Trophoblast cell (in vitro differentiated cells and primary cell): ENCODE measurements around the gene FHDC1.

ENCODE experiments used
- DNase-seq, 2 donors: peaks; one replicate each; pipeline ENCODE4 v3.0.0-alpha.2; 2016
- H2AFZ ChIP-seq: 2 replicates; pipeline ENCODE4 v1.6.1; 2013; ENCODE audit warnings: low read length, moderate library complexity, mild to moderate bottlenecking; ENCODE audit not compliant: insufficient read depth, poor library complexity
- H2AK5ac ChIP-seq: 2 replicates; pipeline ENCODE4 v1.6.1; 2013; ENCODE audit warnings: mild to moderate bottlenecking, low read length
- H2BK120ac ChIP-seq: 2 replicates; pipeline ENCODE4 v1.6.1; 2013; ENCODE audit warnings: low read length, mild to moderate bottlenecking, moderate library complexity; ENCODE audit not compliant: insufficient read depth, poor library complexity
- H2BK12ac ChIP-seq: 2 replicates; pipeline ENCODE4 v1.6.1; 2013; ENCODE audit warnings: mild to moderate bottlenecking, low read length, moderate library complexity
- H2BK5ac ChIP-seq: 2 replicates; pipeline ENCODE4 v1.6.1; 2013; ENCODE audit warnings: low read length, low read depth, moderate library complexity, mild to moderate bottlenecking; ENCODE audit not compliant: poor library complexity
- H3K14ac ChIP-seq: 2 replicates; pipeline ENCODE4 v1.6.1; 2013; ENCODE audit warnings: mild to moderate bottlenecking, low read length
- H3K18ac ChIP-seq: 2 replicates; pipeline ENCODE4 v1.6.1; 2013; ENCODE audit warnings: mild to moderate bottlenecking, low read length
- H3K23ac ChIP-seq: 2 replicates; pipeline ENCODE4 v1.6.1; 2013; ENCODE audit warnings: low read length
- H3K27ac ChIP-seq: 2 replicates; pipeline ENCODE4 v1.5.1; 2013; ENCODE audit warnings: low read depth, mild to moderate bottlenecking, inconsistent platforms, low read length, moderate library complexity
- H3K27me3 ChIP-seq: 2 replicates; pipeline ENCODE4 v1.6.1; 2013; ENCODE audit warnings: inconsistent platforms, mild to moderate bottlenecking, low read length, moderate library complexity; ENCODE audit not compliant: insufficient read depth
- H3K36me3 ChIP-seq, 2 experiments: 1 replicate in 1 of 2; 2 replicates in 1 of 2; pipeline ENCODE4 v1.6.1; 2013; ENCODE audit warnings: low read length in 2 of 2, mild to moderate bottlenecking in 2 of 2, moderate library complexity in 1 of 2; ENCODE audit not compliant: insufficient read depth in 2 of 2, control insufficient read depth in 1 of 2
- H3K4ac ChIP-seq: 2 replicates; pipeline ENCODE4 v1.6.1; 2013; ENCODE audit warnings: low read depth, mild to moderate bottlenecking, low read length, moderate library complexity
- H3K4me1 ChIP-seq, 2 experiments: 1 replicate in 1 of 2; 2 replicates in 1 of 2; pipeline ENCODE4 v1.6.1; 2013; ENCODE audit warnings: low read length in 2 of 2, mild to moderate bottlenecking in 2 of 2, moderate library complexity in 1 of 2; ENCODE audit not compliant: insufficient read depth in 2 of 2, control insufficient read depth in 1 of 2
- H3K4me2 ChIP-seq: 2 replicates; pipeline ENCODE4 v1.6.1; 2013; ENCODE audit warnings: inconsistent platforms, mild to moderate bottlenecking, low read length, moderate library complexity
- H3K4me3 ChIP-seq: 2 replicates; pipeline ENCODE4 v1.5.1; 2013; ENCODE audit warnings: mild to moderate bottlenecking, low read depth, low read length, inconsistent platforms
- H3K79me1 ChIP-seq: one replicate; pipeline ENCODE4 v1.6.1; 2013; ENCODE audit warnings: low read length
- H3K79me2 ChIP-seq: 2 replicates; pipeline ENCODE4 v1.6.1; 2013; ENCODE audit warnings: low read length, mild to moderate bottlenecking; ENCODE audit not compliant: control insufficient read depth, insufficient read depth, poor library complexity
- H3K9ac ChIP-seq: 2 replicates; pipeline ENCODE4 v1.6.1; 2013; ENCODE audit warnings: mild to moderate bottlenecking, low read length
- H3K9me3 ChIP-seq: 2 replicates; pipeline ENCODE4 v1.6.1; 2013; ENCODE audit warnings: low read depth, mild to moderate bottlenecking, control low read depth, inconsistent platforms, low read length; ENCODE audit not compliant: insufficient read depth
- H4K12ac ChIP-seq: 2 replicates; pipeline ENCODE4 v1.6.1; 2013; ENCODE audit warnings: low read depth, mild to moderate bottlenecking, low read length, moderate library complexity
- H4K8ac ChIP-seq: 2 replicates; pipeline ENCODE4 v1.6.1; 2013; ENCODE audit warnings: low read depth, mild to moderate bottlenecking, low read length, moderate library complexity
- H4K91ac ChIP-seq: one replicate; pipeline ENCODE4 v1.6.1; 2013; ENCODE audit warnings: low read depth, mild to moderate bottlenecking, low read length, moderate library complexity
- WGBS: extraction: QIAGEN DNeasy Blood & Tissue Kit; methylation state at CpG from one replicate; pipeline ENCODE4 v1.1.7; 2013; ENCODE audit warnings: missing lambda C conversion rate; ENCODE audit not compliant: insufficient read length, insufficient coverage; ENCODE audit errors: extremely low coverage; 5-methylcytosine and 5-hydroxymethylcytosine counted together

The FHDC1 gene

DNA sequence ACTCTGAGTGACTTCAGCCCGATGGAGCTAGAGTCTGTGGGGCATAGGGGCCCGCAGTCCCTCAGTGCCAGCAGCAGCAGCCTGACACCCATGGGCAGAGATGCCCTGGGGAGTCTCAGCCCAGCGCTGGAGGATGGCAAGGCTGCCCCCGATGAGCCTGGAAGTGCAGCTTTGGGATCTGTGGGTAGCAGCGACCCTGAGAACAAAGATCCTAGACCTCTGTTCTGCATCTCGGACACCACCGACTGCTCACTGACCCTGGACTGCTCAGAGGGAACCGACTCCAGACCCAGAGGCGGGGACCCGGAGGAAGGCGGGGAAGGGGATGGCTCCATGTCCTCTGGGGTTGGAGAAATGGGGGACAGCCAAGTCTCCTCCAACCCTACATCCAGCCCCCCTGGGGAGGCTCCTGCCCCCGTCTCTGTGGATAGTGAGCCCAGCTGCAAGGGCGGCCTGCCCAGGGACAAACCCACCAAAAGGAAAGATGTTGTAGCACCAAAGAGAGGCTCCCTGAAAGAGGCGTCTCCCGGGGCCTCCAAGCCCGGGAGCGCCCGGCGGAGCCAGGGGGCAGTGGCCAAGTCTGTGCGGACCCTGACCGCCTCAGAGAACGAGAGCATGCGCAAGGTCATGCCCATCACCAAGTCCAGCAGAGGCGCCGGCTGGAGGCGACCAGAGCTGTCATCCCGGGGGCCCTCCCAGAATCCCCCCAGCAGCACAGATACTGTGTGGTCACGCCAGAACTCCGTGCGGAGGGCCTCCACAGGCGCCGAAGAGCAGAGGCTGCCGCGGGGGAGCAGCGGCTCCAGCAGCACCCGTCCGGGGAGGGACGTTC lies 39.5 kb downstream of the FHDC1 start:
- no peak overlapping the region for H3K14ac ChIP-seq
- H4K12ac ChIP-seq = no peak overlapping the region
- no peak overlapping the region for H2AFZ ChIP-seq
- no peaks in the 10 kb centered on the region for H3K79me2 ChIP-seq
- H2BK120ac ChIP-seq = no peak overlapping the region
- peaks cover 4% of the 10 kb centered on the region for H3K79me1 ChIP-seq
- DNase-seq = no peak
- no peak overlapping the region for H3K27ac ChIP-seq
- H4K91ac ChIP-seq = no peak overlapping the region
- H3K4me1 ChIP-seq = peaks cover 8 to 13% of the 10 kb centered on the region in 2 experiments
- H2BK12ac ChIP-seq = no peak overlapping the region
- H3K9me3 ChIP-seq = no peaks in the 10 kb centered on the region
- no peak overlapping the region for H2AK5ac ChIP-seq
- no peak overlapping the region for H2BK5ac ChIP-seq
- H4K8ac ChIP-seq = no peak overlapping the region
- H3K4me2 ChIP-seq = no peak overlapping the region
- no peak overlapping the region for H3K23ac ChIP-seq
- no peak overlapping the region for H3K18ac ChIP-seq
- H3K4ac ChIP-seq = no peak overlapping the region
- no peaks in the 10 kb centered on the region for H3K27me3 ChIP-seq
- H3K4me3 ChIP-seq = no peak overlapping the region
- no CpG with 5 or more reads among the region's 38 CpGs for WGBS
- no peak overlapping the region for H3K9ac ChIP-seq
- H3K36me3 ChIP-seq = peaks cover 43 to 52% of the 10 kb centered on the region in 2 experiments

DNA sequence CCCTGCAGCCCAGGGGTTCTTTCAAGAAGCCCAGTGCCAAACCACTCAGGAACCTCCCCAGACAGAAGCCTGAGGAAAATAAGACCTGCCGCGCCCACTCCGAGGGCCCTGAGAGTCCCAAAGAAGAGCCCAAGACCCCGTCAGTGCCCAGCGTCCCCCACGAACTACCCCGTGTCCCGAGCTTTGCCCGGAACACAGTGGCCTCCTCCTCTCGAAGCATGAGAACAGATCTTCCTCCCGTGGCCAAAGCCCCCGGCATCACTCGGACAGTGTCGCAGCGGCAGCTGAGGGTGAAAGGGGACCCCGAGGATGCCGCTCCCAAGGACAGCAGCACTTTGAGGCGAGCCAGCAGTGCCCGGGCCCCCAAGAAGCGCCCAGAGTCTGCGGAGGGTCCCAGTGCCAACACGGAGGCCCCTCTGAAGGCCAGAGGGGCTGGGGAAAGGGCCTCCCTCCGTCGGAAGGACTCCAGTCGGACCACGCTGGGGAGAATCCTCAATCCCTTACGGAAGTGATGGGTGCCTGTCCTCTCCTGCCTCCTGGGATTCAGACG lies 40.2 kb downstream of the FHDC1 start:
- H3K27me3 ChIP-seq = no peaks in the 10 kb centered on the region
- no peak overlapping the region for H2AK5ac ChIP-seq
- H3K23ac ChIP-seq = no peak overlapping the region
- H3K14ac ChIP-seq = no peak overlapping the region
- H4K12ac ChIP-seq = no peak overlapping the region
- H2AFZ ChIP-seq = no peak overlapping the region
- H3K4ac ChIP-seq = no peak overlapping the region
- no peak overlapping the region for H3K4me2 ChIP-seq
- no peak overlapping the region for H2BK12ac ChIP-seq
- no CpG with 5 or more reads among the region's 28 CpGs for WGBS
- H3K9ac ChIP-seq = no peak overlapping the region
- no peaks in the 10 kb centered on the region for H3K79me2 ChIP-seq
- H2BK5ac ChIP-seq = no peak overlapping the region
- H3K4me1 ChIP-seq = peaks cover 8 to 10% of the 10 kb centered on the region in 2 experiments
- H3K27ac ChIP-seq = no peak overlapping the region
- H3K4me3 ChIP-seq = no peak overlapping the region
- H4K8ac ChIP-seq = no peak overlapping the region
- no peak overlapping the region for H4K91ac ChIP-seq
- H3K79me1 ChIP-seq = peaks cover under 1% of the 10 kb centered on the region
- no peak overlapping the region for H2BK120ac ChIP-seq
- H3K9me3 ChIP-seq = no peaks in the 10 kb centered on the region
- H3K18ac ChIP-seq = no peak overlapping the region
- peaks cover 39 to 48% of the 10 kb centered on the region in 2 experiments for H3K36me3 ChIP-seq
- DNase-seq = no peak

GRCh38 chr4:152979731-152980330 lies 43.7 kb downstream of the FHDC1 start:
- Histone ChIP-seq H4K8ac (no peak overlapping the region), H4K91ac (no peak overlapping the region)
- no CpG with 5 or more reads among the region's 10 CpGs for WGBS

GRCh38 chr4:152981278-152981677 lies 45.2 kb downstream of the FHDC1 start:
- Histone ChIP-seq H2BK5ac (no peak overlapping the region), H3K4ac (no peak overlapping the region), H3K79me1 (no peaks in the 10 kb centered on the region), H3K4me3 (no peak overlapping the region), H2AK5ac (no peak overlapping the region), H3K9ac (no peak overlapping the region), H3K23ac (no peak overlapping the region), H3K4me1 (peaks cover 0 to 10% of the 10 kb centered on the region in 2 experiments), H4K8ac (no peak overlapping the region), H3K36me3 (peaks cover 5% of the 10 kb centered on the region in 2 experiments), H3K9me3 (no peaks in the 10 kb centered on the region), H2AFZ (no peak overlapping the region), H3K27ac (no peak overlapping the region), H3K27me3 (no peaks in the 10 kb centered on the region), H3K79me2 (no peaks in the 10 kb centered on the region), H4K91ac (no peak overlapping the region), H3K18ac (no peak overlapping the region), H4K12ac (no peak overlapping the region), H2BK12ac (no peak overlapping the region), H3K14ac (no peak overlapping the region), H2BK120ac (no peak overlapping the region), H3K4me2 (no peak overlapping the region)
- WGBS = no CpG with 5 or more reads among the region's 5 CpGs
- DNase-seq = peak in 1 of 2 donors; percentile 29

More at GRCh38 chr4:152979731-152980330, 43.7 kb downstream of the FHDC1 start:
- Histone ChIP-seq H3K9ac (no peak overlapping the region), H3K4me1 (peaks cover 0 to 10% of the 10 kb centered on the region in 2 experiments), H3K79me1 (no peaks in the 10 kb centered on the region), H3K14ac (no peak overlapping the region), H3K4ac (no peak overlapping the region), H3K18ac (no peak overlapping the region), H3K4me3 (no peak overlapping the region), H2BK12ac (no peak overlapping the region), H3K4me2 (no peak overlapping the region), H3K79me2 (no peaks in the 10 kb centered on the region), H2BK5ac (no peak overlapping the region), H3K27me3 (no peaks in the 10 kb centered on the region), H3K36me3 (peaks cover 19% of the 10 kb centered on the region in 2 experiments), H4K12ac (no peak overlapping the region), H2BK120ac (no peak overlapping the region), H2AK5ac (no peak overlapping the region), H3K9me3 (no peaks in the 10 kb centered on the region), H2AFZ (no peak overlapping the region), H3K27ac (no peak overlapping the region), H3K23ac (no peak overlapping the region)
- peak; percentile 72 to 92 for DNase-seq
